GM13977 (cell line): ENCODE measurements around the gene RAET1E.
"Not testable (repeated sequence)": the region's sequence is repeated elsewhere in the genome, so short reads cannot be mapped to it uniquely, and the experiment has no call there.

ENCODE experiments used
- DNase-seq: peaks from one replicate; pipeline ENCODE4 v3.0.0; 2012; ENCODE audit warnings: low spot score
- in situ Hi-C: fragments of 300-500 bp; cut with MboI; formaldehyde crosslinking; loops from one replicate; pipeline ENCODE4 v1.12.0; 2022; ENCODE audit warnings: low sequenced_read_pairs, low pct_unique_long_range_greater_than_20kb, mixed read lengths, inconsistent platforms; ENCODE audit not compliant: unreplicated experiment
- TF ChIP-seq, protein P1 (sequence below): IDR thresholded peaks from 2 replicates; pipeline ENCODE4 v1.5.1; 2012; ENCODE audit warnings: mild to moderate bottlenecking, control low read depth; ENCODE audit not compliant: insufficient read depth; ENCODE audit errors: extremely low read depth, missing control alignments

Gene RAET1E

DNA sequence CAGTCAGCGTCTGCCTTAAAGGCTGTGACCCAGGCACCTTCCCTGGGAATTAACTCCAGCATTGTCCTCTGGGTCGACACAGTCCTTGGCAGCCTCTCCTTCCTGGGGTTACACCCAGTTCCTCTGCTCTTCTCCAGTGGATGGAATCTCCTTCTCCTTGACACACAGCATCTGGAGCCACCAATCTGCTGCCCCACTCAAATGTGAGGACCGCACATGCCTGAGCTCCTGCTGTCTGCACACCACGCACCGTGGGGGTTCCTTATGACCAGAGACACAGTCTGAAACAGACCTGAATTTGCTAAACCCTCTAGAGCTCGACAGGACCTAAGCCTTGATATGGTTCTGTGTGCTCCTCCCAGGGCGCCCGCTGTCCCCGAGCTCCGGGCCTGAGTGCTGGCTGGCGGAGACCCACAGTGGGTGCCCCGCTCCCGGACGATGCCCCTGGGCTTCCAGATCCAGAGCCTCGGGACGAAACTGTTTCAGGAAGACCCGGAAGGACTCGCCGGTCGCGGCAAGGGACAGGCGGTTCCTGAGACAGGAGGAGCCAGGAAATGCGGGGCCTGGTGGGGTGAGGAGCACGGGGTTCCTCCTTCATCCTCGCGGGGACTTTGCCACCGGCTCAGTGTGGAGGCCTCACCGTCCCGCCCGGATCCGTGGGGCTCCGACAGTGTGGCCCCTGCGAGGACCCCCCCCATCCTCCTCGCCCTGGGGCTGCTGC is 27.5 kb upstream of the RAET1E start:
- in situ Hi-C loops: no loop called here
- DNase-seq: no peak
- TF ChIP-seq, protein P1, sequence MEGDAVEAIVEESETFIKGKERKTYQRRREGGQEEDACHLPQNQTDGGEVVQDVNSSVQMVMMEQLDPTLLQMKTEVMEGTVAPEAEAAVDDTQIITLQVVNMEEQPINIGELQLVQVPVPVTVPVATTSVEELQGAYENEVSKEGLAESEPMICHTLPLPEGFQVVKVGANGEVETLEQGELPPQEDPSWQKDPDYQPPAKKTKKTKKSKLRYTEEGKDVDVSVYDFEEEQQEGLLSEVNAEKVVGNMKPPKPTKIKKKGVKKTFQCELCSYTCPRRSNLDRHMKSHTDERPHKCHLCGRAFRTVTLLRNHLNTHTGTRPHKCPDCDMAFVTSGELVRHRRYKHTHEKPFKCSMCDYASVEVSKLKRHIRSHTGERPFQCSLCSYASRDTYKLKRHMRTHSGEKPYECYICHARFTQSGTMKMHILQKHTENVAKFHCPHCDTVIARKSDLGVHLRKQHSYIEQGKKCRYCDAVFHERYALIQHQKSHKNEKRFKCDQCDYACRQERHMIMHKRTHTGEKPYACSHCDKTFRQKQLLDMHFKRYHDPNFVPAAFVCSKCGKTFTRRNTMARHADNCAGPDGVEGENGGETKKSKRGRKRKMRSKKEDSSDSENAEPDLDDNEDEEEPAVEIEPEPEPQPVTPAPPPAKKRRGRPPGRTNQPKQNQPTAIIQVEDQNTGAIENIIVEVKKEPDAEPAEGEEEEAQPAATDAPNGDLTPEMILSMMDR: no peak

DNA sequence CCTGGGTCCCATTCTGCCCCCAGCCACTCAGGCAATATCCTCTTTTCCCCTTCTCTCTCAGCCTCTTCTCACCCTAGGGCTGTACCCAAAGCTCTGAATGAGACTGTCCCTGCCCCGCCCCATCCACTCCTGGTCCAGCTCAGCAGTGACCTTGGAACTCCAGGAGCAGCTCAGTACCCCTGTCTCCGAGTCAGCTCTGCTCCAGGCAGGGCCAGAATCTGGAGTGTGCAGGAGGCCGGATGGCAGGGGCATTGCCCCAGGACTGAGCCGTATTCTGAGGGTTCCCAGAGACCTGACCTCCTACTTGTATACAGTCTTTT is 27.0 kb upstream of the RAET1E start:
- in situ Hi-C loops: loop anchor here (5.0 kb wide), 1 partner anchor 97 kb away; no protein-coding TSS in a partner anchor
- TF ChIP-seq, protein P1: no peak
- DNase-seq: no peak

DNA sequence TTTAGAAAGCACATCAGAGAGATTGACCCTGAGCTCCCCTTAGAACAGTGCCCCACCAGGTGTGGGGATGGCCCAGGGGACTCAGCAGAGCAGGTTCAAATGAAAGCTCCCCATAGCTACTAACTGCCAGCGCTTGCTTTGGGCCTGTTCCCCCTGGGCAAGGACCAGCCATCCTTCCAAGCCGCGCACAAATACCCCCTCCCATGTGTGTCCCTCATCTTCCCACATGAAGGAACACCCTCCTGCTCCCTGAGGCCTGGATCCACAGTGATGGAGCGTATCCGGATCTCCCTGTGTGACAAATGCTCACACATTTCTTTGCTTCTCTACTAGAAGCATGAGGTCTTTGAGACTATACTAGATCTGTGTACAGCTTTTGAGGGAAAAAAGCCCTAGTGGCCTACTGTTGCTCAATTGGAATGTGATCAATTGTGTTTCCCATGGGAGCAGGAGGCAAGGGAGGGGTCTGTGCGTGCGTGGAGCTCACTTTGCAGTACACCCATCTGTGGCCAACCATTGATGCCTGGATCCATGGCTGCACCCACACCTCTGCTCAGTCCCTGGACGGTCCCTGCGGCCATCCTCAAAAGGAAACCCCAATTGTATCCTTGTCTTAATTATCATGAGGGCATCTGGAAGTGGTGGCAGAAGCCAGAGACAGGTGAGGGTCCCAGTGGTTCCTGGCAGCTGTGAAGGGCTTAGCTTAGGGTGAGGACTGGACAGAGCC is 26.5 kb upstream of the RAET1E start:
- TF ChIP-seq, protein P1: no peak
- no peak for DNase-seq
- in situ Hi-C loops: loop anchor here (5.0 kb wide), 1 partner anchor 98 kb away; no protein-coding TSS in a partner anchor

DNA sequence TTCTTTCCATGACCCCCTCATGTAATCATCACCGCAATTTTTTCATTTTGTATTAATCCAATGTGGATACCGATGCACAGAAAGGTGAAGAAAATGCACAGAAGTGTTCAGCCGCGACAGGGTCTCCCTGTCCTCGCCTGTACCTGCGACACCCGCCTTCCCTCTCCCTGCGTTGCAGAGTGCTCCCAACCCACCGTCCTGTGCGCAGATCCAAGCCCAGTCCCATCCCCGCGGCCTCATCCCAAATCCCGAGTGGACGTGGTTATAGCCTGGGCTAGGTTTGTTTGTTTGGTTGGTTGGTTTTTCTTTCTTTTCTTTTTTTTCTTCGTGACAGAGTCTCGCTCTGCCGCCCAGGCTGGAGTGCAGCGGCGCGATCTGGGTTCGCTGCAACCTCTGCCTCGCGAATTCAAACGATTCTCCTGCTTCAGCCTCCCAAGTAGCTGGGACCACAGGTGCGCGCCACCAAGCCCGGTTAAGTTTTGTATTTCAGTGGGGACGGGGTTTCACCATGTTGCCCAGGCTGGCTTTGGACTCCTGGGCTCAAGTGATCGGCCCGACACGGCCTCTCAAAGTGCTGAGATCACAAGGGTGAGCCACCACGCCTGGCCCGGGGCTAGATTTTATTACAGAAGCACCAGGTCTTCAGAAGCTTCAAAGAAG is 25.5 kb upstream of the RAET1E start:
- no peak for DNase-seq
- TF ChIP-seq, protein P1: no peak
- in situ Hi-C loops: loop anchor here (5.0 kb wide), 1 partner anchor 99 kb away; no protein-coding TSS in a partner anchor

DNA sequence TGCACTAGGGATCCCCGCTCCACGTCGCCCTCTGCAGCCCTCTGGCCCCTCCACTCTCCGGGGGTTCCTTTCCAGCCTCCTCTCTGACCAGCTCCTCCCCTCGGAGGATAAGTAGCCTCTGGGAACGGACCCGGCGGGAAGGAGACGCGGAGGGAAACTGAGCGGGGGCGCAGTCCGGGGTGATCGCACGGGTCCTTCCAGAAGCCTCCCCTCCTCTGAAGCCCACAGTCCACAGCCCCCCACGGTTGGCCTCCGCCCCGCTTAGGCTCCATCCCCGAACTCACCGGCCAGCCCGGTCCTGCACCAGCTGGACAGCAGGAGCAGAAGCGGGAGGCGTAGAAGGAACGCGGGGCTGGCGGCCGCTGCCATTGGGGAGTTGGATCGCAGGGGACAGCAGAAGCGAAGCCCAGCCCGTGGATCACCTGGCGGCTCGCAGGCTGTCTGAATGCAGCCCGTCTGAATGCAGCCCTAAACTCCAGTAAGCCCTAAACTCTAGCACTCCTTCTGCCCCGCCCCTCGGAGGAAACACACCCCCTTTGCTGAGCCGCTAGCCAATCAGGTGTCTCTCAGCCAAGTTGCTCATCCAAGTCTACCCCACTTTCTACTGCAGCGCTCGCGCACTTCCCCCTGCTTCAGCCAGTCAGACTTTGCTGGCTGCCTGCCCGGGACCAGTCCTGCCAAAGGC is 24.9 kb upstream of the RAET1E start, which contains the start of gene RAET1G:
Gene RAET1G, minus strand, starts transcription at position 480 of the 685 bp plus-strand sequence. Its CDS starts 111 bp downstream, at position 369.
- TF ChIP-seq, protein P1: no peak
- peak; percentile 75 for DNase-seq
- in situ Hi-C loops: loop anchor here (5.0 kb wide), 1 partner anchor 100 kb away; no protein-coding TSS in a partner anchor

DNA sequence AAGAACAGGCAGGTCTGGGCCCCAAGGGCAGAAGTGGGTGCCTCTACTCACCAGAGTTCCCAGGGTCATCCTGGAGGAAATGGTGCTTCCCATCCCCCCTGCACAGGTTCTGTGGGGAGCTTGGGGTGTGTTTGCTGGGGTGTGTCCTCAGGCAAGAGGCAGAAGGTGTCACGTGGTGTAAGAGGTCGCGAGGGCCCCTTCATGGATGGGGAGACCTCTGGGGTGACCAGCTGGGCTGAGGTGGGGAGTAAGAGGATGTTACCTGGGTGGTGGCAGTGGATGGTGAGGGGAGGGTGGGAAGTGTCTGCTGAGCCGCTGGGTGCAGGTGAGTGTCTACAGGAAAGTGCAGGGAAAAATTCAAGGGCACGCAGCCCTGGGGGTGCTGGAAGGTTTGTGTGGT is 24.2 kb upstream of the RAET1E start:
- DNase-seq: not testable (repeated sequence)
- in situ Hi-C loops: loop anchor here (5.0 kb wide), 1 partner anchor 100 kb away; no protein-coding TSS in a partner anchor
